ENCODE data around the gene MOB3C.

Gene MOB3C

DNA sequence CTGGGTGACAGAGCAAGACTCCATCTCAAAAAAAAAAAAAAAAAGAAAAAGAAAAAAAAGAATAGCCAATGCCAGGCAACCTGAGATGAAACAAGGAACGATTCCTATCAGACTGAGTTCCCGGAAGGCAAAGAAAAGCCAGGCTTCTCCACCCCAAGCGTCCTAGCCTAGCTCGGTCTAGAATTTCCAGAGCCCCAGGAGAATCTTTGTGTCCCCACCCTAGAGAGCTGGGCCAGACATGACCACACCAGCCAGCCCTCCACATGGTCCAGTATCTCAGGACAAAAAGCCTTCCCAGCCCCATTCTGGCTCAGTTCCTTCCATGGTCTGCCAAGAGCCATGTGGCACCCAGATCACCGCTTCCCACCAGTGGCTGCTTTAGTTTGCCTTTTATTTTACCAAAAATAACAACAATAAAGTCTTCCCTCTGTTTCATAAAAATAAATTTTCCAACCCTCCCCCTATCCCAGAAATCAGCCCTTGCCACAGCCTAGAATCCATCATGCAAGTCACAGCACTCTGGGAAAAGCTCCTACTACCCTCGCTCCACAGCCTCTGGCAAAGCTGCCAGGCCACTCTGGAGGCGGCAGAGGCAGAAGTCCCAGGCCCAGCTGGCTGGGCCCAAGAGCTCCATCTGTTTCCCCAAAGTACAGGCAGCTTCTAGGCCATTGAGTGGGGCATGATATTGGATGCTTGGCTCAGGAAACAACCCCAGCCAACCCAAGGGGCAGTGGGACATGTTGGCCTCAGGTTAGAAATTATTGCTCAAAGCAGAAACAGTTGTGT is 9.1 kb downstream of the MOB3C start:
- no peak for DNase-seq (ENCODE audit: extremely low read depth in 1 of 2, low read depth in 1 of 2)

DNA sequence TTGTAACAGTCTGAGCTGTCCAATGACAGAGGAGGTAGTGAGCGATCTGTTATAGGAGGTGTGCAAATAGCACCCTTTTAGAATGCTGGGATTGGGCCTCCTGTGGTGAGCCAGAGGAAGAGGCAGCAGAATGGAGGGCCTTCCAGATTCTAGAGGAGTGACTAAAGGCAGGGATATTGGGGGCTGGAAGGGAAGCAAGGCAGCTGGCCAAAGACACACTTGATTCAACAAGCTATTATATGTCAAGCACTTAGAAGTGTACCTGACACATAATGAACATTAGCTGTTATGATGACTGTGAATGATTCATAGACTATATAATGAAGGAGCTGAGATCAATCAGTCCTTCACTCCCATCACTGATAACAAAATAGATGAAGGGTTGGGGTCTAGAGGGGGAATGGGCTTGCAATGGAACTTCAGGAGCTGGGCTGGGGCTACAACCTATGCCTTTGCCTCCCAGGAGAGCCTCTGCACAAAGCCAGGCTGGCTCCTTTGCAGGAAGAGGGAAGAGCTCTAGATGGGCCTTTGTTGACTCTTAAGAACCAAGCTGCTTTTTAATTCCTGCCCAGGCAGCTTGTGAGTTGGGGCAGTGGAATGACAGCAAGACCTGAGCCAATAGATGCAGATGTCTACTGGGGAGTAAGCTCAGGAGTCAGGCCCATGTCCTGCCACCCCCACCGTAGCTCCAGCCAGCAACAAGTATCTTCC is 10.2 kb downstream of the MOB3C start:
- no peak for DNase-seq (ENCODE audit: extremely low read depth in 1 of 2, low read depth in 1 of 2)

DNA sequence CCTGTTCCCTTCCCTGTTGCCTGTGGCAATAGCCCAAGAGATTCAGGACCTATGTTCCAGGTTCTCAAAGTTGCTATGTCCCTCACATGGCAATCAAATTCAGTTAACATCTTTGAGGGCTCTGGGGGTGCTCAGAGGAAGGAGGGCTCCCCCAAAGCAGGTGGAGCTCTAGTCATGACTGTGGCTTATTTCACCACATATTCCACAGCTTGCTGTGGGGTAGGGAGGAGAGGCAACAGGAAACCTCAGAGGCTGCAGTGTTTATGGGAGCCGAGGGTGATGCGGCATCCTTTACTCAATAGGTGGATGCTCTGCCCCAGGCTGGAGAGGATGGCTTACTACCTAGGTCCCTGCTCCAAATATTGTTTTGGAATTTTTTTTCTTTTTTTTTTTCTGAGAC is 11.4 kb downstream of the MOB3C start:
- peak in 1 of 2 donors; percentile 17 for DNase-seq (ENCODE audit: extremely low read depth in 1 of 2, low read depth in 1 of 2)

DNA sequence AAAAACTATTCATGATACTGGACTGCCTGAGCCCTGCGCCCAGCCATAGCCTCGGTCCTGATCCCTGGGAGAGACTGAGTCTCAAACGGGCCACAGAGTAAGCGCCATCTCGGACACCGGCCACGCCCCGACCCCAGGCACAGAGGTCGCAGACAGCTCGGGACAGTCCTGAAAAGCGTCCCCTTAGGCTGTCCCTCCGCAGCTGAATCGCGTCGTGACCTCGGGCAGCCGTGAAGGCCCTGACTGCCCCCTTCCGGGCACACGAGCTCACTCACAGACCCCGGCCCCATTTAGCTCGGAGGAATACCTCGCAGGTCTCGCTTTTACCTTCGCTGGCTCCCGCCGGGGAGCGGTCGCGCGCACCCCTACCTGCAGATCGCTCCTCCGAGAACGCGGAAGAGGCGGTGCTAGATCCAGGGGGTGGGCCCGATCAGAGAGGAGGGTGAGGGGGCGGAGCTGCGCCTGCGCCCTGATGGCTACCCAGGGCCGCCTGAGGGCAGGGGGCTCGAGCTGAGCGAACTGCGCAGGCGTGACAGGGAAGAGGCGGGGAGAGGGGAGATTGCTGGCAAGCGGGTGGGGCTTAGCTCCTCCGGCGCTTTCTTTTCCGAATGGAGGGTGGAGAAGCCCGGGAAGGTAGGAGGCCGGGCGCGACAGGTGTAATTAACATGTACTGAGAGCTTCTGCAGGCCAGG is 12.6 kb downstream of the MOB3C start, which contains the start of gene MKNK1:
Gene MKNK1, minus strand, starts transcription at position 411 of the 692 bp plus-strand sequence. CDS start 20,941 bp downstream, outside the sequence.
- DNase-seq (ENCODE audit: extremely low read depth in 1 of 2, low read depth in 1 of 2): peak; percentile 95 to 97

DNA sequence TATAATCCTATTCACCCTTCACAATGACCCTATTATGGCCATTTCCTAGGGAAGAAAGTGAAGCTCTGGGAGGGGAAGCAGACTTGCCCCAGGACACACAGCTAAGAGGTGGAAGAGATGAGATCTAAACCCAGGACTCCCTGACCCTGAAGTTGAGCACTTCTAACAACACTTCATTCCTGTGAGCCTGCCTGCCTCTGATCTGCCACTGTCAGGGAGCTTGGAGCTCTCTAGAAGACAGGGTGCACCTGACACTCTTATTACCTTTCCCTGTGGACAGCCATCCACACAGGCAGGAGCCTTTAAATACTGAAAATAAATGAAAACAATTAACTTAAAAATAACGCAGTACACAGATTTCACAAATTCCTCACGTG is 13.1 kb downstream of the MOB3C start:
- DNase-seq (ENCODE audit: extremely low read depth in 1 of 2, low read depth in 1 of 2): no peak

DNA sequence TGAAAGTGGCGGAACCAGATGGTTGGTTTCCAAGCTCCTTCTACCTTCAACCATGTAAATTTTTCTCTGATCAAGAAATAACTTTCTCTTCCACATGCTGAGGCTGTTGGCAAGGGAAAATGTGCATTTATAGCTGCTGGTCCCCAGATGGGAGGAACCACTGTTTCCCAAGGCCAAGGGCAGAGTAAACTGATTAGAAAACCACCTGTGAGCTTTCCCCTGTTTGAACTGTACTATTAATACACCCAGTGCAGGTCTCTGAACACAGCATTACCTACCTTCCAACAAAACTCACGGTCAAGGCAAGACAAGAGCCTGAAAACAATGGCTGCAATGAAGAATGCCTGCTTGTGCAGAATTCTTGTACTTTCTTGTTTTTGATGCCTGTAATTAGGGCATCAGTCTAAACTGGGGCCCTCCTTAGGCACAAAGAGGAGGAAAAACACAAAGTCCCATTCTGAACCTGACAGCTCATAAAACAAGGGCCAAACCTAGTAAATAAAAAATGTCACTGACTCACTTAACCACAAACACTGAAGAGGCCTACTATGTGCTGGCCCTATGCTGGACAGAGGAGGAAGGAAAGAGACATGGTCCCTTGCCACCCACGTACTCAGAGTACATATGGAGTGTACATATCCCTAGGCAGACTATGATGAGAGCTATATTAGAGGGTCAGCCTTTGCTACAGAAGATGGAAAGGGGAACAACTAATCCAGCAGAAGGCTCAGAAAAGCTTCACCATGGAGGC is 15.2 kb downstream of the MOB3C start:
- DNase-seq (ENCODE audit: extremely low read depth in 1 of 2, low read depth in 1 of 2): no peak

DNA sequence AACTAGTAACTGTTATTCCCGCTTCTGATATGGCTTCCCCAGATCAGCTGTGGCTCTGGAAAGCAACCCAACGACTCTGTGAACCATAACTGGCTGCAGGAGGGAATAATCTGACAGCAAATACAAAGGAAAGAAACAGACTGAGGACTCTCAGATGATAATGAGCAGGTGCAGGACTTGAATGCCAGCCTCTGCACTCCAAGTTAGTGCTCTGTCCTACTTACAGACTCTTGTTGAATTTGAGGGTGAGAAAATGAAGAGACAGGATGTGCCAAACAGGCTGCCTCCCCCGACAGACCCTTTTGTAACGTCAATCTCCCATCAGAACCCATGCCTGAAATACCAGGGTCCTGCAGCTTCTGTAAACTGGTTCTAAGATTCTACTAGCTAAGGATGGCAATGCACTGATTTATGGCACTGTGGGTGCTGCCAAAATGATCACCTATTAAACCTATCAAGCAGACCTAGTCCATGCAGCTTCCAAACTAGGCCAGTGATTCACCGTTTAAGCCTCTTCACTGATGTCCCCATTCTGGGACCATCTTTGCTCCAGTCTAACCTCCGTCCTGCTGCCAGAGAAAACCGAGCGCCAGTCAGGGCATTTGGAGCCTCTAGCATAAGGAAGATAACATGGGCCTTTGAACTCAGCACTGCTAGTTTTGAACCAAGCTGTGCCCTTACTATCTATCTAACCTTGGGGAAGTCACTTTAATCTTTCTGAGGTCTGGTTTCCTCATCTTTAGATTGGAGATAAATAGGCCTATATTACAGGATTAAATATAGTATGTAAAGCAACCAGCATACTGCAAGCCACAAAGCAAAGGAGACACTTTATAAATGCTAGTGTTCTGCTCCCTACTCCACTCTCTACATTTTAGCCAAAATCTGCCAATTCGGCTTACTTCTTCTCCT is 17.3 kb downstream of the MOB3C start:
- DNase-seq (ENCODE audit: extremely low read depth in 1 of 2, low read depth in 1 of 2): no peak

DNA sequence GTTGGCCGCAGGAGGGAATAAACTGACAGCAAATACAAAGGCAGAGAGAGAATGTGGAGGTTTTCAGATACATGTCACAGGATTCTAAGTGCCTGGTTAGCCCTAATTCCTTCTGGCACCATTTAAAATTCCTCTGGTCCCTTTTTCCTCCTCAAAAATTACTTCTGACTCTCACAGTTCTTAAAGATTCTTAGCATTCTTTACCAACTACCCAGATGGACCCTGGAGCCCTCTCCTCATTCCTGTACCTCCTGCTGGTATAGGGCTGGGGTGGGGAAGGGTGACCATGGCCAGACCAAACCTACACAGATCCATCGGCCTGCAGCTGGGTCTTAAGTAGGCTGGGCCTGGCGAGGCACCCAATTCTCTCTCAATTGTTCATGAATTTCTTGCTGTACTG is 19.8 kb downstream of the MOB3C start:
- DNase-seq (ENCODE audit: extremely low read depth in 1 of 2, low read depth in 1 of 2): no peak

DNA sequence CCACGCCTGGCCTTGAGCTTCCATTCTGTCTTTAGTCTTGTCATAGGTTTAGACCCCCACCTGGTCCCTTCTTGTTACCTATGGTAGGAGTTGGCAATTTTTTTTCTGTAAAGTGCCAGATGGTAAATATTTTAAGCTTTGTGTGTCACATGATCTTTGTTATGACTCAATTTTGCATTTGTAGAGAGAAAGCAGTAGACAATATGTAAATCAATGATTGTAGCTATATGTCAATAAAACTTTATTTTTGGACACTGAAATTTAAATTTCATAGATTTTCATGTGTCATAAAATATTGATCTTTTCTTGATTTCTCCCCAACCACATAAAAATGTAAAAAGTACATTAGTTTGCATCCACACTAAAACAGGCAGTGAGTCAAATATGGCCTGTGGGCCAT is 20.6 kb downstream of the MOB3C start:
- DNase-seq (ENCODE audit: extremely low read depth in 1 of 2, low read depth in 1 of 2): no peak

DNA sequence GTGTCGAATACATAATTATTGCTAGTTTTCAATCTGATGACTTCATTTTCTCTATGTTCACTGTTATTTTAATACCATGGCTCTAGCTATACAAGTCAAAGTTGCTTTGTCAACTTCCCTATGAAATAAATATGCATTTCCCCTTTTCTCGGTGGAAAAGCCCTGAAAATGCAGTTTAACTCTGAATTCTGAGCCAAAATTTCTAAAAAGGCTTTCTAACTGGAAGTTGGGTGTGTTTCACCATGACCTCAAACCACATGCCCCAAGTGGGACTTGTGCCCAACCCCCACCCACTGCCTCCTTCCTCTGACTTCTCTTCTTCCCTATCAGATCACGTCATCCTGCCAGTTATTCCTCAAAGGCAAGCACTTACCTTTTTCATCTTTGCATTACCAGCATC is 21.5 kb downstream of the MOB3C start:
- no peak for DNase-seq (ENCODE audit: extremely low read depth in 1 of 2, low read depth in 1 of 2)

DNA sequence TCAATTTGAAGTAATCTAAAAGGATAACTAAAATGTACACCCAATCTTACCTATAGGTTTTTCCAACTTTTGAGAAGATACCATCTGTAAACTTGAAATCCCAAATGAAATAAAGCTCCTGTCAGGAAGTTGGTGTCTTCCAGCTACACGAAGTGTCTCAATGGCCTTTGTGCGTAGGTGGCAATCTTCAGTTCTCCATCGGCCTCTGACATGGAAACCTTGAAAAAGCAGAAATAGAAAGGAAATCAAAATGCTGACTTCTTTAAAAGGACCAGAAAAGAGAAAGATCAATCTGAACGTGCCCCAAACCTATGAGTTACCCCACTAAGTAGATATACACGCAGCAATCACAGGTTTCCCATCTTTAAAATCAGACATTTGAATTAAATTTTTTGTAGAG is 22.5 kb downstream of the MOB3C start:
- no peak for DNase-seq (ENCODE audit: extremely low read depth in 1 of 2, low read depth in 1 of 2)

DNA sequence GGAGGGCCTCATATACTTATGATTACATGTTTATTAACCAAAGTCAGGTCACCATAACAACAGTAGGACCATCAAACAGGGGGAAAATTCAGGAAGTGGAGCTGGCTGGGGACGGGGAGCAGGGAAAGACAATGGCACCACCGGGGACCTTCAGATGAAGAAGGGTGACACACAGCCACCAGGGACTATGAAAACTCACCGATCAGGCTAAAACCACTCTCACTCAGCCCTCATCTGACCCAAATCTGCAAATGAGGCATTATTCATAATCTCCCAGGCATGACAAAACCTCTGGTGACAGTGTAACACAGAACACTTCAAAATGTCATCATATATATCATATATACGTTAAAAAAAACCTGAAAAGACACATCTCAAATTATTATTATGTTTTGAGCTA is 23.8 kb downstream of the MOB3C start:
- DNase-seq (ENCODE audit: extremely low read depth in 1 of 2, low read depth in 1 of 2): no peak

DNA sequence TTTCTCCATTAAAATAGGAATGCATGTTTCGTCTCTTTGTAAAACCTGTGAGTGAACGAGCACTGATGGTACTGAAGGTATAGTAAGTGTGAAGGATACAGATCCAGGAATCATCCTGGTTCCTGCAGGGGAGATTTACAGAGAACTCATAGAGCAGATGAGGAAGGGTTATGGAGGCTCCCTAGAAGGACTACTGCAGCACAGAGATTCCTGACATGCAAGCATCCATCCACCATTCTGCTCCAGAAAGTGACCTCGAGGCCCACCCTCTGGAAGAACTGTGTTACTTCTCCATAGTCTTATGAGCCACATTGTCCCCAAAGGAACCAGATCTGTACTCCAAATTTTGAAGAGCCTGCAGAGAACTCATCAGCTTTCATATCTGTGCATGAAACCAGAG is 27.1 kb downstream of the MOB3C start:
- DNase-seq (ENCODE audit: extremely low read depth in 1 of 2, low read depth in 1 of 2): no peak

DNA sequence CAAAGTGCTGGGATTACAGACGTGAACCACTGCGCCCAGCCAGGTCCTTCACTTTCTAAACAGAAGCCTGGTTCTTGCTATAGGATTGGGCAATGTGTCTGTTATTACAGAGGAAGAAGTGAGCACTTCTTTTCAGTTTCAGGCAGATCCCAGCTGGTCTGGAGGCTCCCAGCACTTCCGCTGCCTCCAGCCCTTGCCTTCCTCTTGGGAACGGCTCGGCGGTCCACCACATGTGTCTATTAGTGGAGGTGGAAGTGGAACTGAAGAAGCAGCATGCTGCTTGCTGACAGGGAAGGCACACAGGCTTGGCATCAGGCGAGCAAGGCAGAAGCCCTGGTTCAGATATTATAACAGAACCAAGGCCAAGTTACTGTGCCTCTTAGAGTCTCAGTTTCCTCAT is 29.5 kb downstream of the MOB3C start:
- no peak for DNase-seq (ENCODE audit: extremely low read depth in 1 of 2, low read depth in 1 of 2)

DNA sequence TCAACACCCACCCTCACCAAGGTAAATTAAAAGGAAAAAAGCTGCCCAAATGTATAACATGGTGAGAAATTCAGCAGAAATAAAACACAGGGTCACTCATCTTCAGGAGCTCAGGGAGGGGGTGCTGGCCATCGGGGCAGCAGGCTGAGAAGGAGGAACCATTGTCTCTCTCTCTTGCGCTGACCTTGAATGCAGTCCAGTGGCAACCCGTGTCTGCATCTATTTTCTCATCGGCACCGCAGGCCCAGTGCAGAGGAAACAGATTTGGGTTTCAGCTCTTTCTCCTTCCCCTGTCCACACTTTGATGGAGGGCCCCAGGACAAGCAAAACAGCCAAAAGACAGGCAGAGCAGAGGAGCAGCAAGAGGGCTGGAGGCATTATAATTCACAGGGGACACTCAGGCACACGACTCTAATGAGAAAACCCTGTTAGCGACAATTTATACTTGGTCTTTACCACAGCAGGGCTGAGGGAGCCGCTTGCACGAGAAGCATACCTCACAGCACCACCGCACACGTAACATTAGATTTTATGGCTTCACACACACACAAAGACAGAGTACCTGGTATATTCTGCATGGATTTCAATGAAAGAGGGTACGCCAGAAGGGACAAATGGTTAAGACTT is 31.2 kb downstream of the MOB3C start:
- no peak for DNase-seq (ENCODE audit: extremely low read depth in 1 of 2, low read depth in 1 of 2)

DNA sequence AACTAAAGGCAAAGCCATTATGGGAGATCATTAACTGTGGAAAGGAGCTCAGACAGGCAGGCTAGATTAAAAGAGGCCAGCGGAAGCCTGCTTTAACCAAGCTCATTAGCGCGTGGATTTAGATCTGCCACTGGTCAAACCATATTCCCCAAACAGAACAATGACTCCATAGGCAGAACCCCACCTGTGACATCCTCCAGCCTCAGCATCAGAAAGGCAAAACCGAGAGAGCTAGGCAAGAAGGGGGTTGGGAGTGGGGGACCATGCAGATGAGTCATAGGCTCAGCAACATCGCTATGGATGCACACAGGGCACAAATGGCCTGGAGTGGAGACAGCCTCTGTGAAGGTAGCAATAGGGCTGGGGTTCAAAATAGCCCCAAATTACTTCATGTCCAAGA is 33.1 kb downstream of the MOB3C start:
- DNase-seq (ENCODE audit: extremely low read depth in 1 of 2, low read depth in 1 of 2): no peak

DNA sequence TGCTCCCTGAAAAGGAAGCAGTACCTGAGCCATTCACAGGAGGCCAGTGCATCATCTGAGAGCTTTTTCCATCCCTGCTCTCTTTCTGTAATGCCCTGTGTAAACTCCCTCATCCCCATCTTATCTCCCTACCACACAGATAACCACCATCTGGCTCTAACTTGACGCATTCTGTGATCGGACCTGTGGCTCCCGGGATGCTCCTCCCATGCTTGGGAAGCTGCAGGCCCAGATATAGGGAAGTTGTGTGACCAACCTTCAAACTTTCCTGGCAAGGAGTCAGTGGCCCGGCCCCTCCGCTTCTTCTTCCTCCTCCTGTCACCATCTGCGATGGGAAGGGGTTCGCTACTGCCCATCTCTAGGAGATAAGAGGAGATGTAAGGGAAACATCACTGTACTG is 33.6 kb downstream of the MOB3C start:
- no peak for DNase-seq (ENCODE audit: extremely low read depth in 1 of 2, low read depth in 1 of 2)

DNA sequence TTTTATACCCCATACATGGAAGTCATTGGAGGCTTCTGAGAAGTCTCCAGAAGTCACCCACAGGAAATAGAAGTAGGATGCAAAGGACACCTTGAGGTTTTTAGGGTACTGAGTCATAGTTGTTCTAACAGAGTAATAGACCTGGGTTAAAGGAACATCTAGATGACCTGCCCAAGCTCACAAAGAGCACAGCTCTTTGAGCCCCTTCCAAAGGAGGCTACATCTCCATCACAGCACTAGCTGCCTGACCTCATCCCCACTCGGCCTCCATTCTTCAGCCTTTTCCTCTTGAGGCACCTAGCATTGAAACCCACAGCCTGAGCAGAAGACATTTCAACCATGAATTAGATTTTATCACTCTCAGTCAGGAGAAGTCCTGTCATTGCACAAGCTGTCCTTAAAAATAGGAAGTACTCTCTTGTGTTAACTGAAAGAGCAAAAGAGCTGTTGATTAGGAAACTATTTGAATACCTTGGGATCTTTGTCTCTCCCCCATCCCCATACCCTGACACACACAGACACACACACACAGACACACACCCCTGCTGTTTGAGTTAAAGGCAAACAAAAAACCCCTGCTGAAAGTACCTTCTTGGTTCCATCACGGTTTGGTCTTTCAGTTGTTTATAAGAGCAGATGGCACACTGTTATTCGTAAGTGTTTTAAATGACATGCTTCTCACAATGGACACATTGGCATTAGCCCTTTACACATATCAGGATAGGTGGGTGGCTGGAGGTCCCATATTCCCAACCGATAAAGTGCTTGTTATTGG is 34.7 kb downstream of the MOB3C start:
- DNase-seq (ENCODE audit: extremely low read depth in 1 of 2, low read depth in 1 of 2): no peak
